HepG2 (cell line): Measurements from ENCODE around the gene WDR62. TPM values are rescaled to one million over a fixed set of nuclear protein-coding genes. Genes with fewer than 3 reads are reported as not detected.

Experiments used
- CBX1 ChIP-seq: IDR thresholded peaks from one replicate; pipeline ENCODE4 v1.6.1; 2016; ENCODE audit warnings: antibody characterized with exemption, low read depth
- CHD2 ChIP-seq: IDR thresholded peaks from 2 replicates; pipeline ENCODE4 v1.6.1; 2011; ENCODE audit warnings: low read depth, low read length, improper control_type of control experiment
- GABPA ChIP-seq, 2 experiments: IDR thresholded peaks; 2 replicates each; pipeline ENCODE4 v1.6.1; 2011 to 2016; ENCODE audit warnings: low read depth in 2 of 2, low read length in 1 of 2, missing biosample characterization in 1 of 2, missing genetic modification characterization in 1 of 2
- GZF1 ChIP-seq: sonication (generic); formaldehyde crosslinking; IDR thresholded peaks from 2 replicates; pipeline ENCODE4 v1.5.1; 2020; ENCODE audit warnings: mild to moderate bottlenecking, missing genetic modification reagents
- HDAC1 ChIP-seq: sonication (generic); formaldehyde crosslinking; IDR thresholded peaks from 2 replicates; pipeline ENCODE4 v1.5.1; 2020; ENCODE audit warnings: mild to moderate bottlenecking, missing genetic modification reagents
- PHF8 ChIP-seq: sonication (generic); formaldehyde crosslinking; IDR thresholded peaks from 2 replicates; pipeline ENCODE4 v1.5.0; 2020; ENCODE audit warnings: missing genetic modification reagents
- SIN3A ChIP-seq: IDR thresholded peaks from 2 replicates; pipeline ENCODE4 v1.6.1; 2011; ENCODE audit warnings: low read depth, mild to moderate bottlenecking, control low read depth, low read length, borderline replicate concordance
- SOX6 ChIP-seq, 2 experiments: fragments of 450-650 bp in 1 of 2; sonication (generic) in 1 of 2; formaldehyde crosslinking in 1 of 2; IDR thresholded peaks; 2 replicates each; pipeline versions ENCODE4 v1.4.0 to v1.6.1; 2017 to 2020; ENCODE audit warnings: antibody characterized with exemption in 1 of 2, mild to moderate bottlenecking in 1 of 2, missing genetic modification reagents in 1 of 2
- STAG1 ChIP-seq: sonication (generic); formaldehyde crosslinking; IDR thresholded peaks from 2 replicates; pipeline ENCODE4 v1.4.0; 2020; ENCODE audit warnings: missing genetic modification reagents
- TCF12 ChIP-seq, 2 experiments: fragments of 450-650 bp in 1 of 2; sonication (generic) in 1 of 2; formaldehyde crosslinking in 1 of 2; IDR thresholded peaks; 2 replicates each; pipeline versions ENCODE4 v1.6.1 to v1.8.0; 2017 to 2022; ENCODE audit warnings: antibody characterized with exemption in 1 of 2, mild to moderate bottlenecking in 1 of 2, missing genetic modification reagents in 1 of 2, moderate library complexity in 1 of 2
- ZNF180 ChIP-seq: sonication (generic); formaldehyde crosslinking; IDR thresholded peaks from 2 replicates; pipeline ENCODE4 v1.4.0; 2020; ENCODE audit warnings: low read depth, missing genetic modification reagents, borderline replicate concordance
- ZNF703 ChIP-seq: sonication (generic); formaldehyde crosslinking; IDR thresholded peaks from 2 replicates; pipeline ENCODE4 v1.5.1; 2020; ENCODE audit warnings: missing genetic modification reagents, mild to moderate bottlenecking, moderate library complexity, borderline replicate concordance
- ZNF766 ChIP-seq: sonication (generic); formaldehyde crosslinking; IDR thresholded peaks from 2 replicates; pipeline ENCODE4 v1.5.0; 2020; ENCODE audit warnings: missing genetic modification reagents, borderline replicate concordance
- ZSCAN31 ChIP-seq: sonication (generic); formaldehyde crosslinking; IDR thresholded peaks from 2 replicates; pipeline ENCODE4 v1.5.0; 2020; ENCODE audit warnings: low read depth, mild to moderate bottlenecking, missing genetic modification reagents
- polyA plus RNA-seq, 8 experiments: library from polyadenylated mRNA; depleted of rRNA in 3 of 8; stranded (reverse) in 7 of 8; unstranded in 1 of 8; fragments of >200 nt; fragmentation: Illumina TruSeq in 4 of 8; extraction: Trizol in 4 of 8; gene quantifications; 2 replicates each; pipeline versions ENCODE4 v1.2.1 to v1.2.3, GENCODE V29; 2011 to 2016; ENCODE audit warnings: low read depth in 4 of 8, missing spikeins in 1 of 8, mixed read lengths in 1 of 8; ENCODE audit not compliant: insufficient read depth in 1 of 8
- total RNA-seq, 5 experiments: library from RNA; depleted of rRNA; stranded (reverse); fragments of >200 nt; fragmentation: Illumina TruSeq; extraction: Trizol; gene quantifications; 2 replicates each; pipeline ENCODE4 v1.2.3, GENCODE V29; 2016; ENCODE audit warnings: low read depth in 1 of 5
- TF ChIP-seq, protein P1 (sequence below): sonication (generic); formaldehyde crosslinking; conservative IDR thresholded peaks from 2 replicates; pipeline ENCODE4 v1.4.0; 2020; ENCODE audit warnings: missing genetic modification reagents
- TF ChIP-seq, protein P2 (sequence below): sonication (generic); formaldehyde crosslinking; IDR thresholded peaks from 2 replicates; pipeline ENCODE4 v1.5.1; 2020; ENCODE audit warnings: mild to moderate bottlenecking, missing genetic modification reagents, borderline replicate concordance
- TF ChIP-seq, protein P3 (sequence below): sonication (generic); formaldehyde crosslinking; IDR thresholded peaks from 2 replicates; pipeline ENCODE4 v1.8.0; 2022; ENCODE audit warnings: mild to moderate bottlenecking, missing genetic modification reagents; ENCODE audit not compliant: insufficient replicate concordance
- TF ChIP-seq, protein P4 (sequence below): sonication (generic); IDR thresholded peaks from 2 replicates; pipeline ENCODE4 v1.6.1; 2016; ENCODE audit warnings: low read depth, borderline replicate concordance

WDR62 gene
- total and polyA plus RNA-seq, 2 of the 13 experiments (the other 11 are each of a cell fraction or from before 2014, with no cell fraction given): 5.8 to 12.5 TPM

DNA sequence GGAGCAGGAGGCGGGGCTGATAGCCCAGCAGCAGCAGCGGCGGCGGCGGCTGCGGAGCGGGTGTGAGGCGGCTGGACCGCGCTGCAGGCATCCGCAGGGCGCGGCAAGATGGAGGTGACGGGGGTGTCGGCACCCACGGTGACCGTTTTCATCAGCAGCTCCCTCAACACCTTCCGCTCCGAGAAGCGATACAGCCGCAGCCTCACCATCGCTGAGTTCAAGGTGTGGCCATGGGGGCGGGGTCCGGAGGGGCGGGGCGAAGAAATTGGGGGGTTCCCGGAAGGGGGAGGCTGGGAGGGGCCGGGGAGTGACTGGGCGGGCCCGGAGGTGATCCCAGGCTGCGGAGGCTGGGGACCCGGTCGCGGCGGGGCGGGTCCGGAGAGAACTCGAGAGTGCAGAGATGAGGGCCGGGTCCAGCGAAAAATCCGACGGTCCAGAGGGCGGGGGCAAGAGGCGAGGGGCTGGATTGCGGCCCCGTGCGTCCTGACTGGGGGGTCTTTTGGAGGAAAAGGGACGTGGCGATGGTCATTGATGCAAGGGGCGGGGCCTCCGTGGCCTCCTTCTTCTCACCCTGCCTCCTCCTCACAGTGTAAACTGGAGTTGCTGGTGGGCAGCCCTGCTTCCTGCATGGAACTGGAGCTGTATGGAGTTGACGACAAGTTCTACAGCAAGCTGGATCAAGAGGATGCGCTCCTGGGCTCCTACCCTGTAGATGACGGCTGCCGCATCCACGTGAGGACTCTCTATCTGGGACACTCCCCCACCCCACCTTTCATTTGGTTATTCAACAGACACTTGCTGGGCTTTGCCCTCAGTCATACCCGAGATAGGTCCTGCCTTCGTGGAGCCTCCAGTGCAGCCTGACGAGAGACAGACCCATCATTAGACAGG, 61.0 kb downstream of the WDR62 start, which contains the start of gene TBCB (continued):
- TF ChIP-seq, protein P1, sequence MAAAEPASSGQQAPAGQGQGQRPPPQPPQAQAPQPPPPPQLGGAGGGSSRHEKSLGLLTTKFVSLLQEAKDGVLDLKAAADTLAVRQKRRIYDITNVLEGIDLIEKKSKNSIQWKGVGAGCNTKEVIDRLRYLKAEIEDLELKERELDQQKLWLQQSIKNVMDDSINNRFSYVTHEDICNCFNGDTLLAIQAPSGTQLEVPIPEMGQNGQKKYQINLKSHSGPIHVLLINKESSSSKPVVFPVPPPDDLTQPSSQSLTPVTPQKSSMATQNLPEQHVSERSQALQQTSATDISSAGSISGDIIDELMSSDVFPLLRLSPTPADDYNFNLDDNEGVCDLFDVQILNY (CRISPR knock-in tag): no peak
- TF ChIP-seq, protein P2, sequence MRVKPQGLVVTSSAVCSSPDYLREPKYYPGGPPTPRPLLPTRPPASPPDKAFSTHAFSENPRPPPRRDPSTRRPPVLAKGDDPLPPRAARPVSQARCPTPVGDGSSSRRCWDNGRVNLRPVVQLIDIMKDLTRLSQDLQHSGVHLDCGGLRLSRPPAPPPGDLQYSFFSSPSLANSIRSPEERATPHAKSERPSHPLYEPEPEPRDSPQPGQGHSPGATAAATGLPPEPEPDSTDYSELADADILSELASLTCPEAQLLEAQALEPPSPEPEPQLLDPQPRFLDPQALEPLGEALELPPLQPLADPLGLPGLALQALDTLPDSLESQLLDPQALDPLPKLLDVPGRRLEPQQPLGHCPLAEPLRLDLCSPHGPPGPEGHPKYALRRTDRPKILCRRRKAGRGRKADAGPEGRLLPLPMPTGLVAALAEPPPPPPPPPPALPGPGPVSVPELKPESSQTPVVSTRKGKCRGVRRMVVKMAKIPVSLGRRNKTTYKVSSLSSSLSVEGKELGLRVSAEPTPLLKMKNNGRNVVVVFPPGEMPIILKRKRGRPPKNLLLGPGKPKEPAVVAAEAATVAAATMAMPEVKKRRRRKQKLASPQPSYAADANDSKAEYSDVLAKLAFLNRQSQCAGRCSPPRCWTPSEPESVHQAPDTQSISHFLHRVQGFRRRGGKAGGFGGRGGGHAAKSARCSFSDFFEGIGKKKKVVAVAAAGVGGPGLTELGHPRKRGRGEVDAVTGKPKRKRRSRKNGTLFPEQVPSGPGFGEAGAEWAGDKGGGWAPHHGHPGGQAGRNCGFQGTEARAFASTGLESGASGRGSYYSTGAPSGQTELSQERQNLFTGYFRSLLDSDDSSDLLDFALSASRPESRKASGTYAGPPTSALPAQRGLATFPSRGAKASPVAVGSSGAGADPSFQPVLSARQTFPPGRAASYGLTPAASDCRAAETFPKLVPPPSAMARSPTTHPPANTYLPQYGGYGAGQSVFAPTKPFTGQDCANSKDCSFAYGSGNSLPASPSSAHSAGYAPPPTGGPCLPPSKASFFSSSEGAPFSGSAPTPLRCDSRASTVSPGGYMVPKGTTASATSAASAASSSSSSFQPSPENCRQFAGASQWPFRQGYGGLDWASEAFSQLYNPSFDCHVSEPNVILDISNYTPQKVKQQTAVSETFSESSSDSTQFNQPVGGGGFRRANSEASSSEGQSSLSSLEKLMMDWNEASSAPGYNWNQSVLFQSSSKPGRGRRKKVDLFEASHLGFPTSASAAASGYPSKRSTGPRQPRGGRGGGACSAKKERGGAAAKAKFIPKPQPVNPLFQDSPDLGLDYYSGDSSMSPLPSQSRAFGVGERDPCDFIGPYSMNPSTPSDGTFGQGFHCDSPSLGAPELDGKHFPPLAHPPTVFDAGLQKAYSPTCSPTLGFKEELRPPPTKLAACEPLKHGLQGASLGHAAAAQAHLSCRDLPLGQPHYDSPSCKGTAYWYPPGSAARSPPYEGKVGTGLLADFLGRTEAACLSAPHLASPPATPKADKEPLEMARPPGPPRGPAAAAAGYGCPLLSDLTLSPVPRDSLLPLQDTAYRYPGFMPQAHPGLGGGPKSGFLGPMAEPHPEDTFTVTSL: peak; percentile 29; the same call in 1 of the 2 replicates
- TF ChIP-seq CBX1 (peak; percentile 75), CHD2 (peak; percentile 62; the same call in 1 of the 2 replicates), SOX6 (IDR thresholded peaks at IDR 0.05) (no peak), SOX6 (CRISPR knock-in tag; IDR thresholded peaks at IDR 0.05) (0 out of 2 replicates have a peak, but pooled peaks have one; percentile 0), PHF8 (CRISPR knock-in tag) (peak; percentile 36; the same call in 1 of the 2 replicates), STAG1 (no peak), GZF1 (CRISPR knock-in tag) (peak; percentile 46; the same call in 1 of the 2 replicates), ZSCAN31 (CRISPR knock-in tag) (peak; percentile 6; the same call in 1 of the 2 replicates), ZNF180 (no peak), HDAC1 (CRISPR knock-in tag) (0 out of 2 replicates have a peak, but pooled peaks have one; percentile 1), SIN3A (0 out of 2 replicates have a peak, but pooled peaks have one; percentile 40), ZNF766 (no peak), ZNF703 (no peak), GABPA (IDR thresholded peaks at IDR 0.05; ENCODE audit: low read depth, low read length) (no peak), GABPA (CRISPR knock-in tag; IDR thresholded peaks at IDR 0.05; ENCODE audit: low read depth) (peak; percentile 3; the same call in 1 of the 2 replicates), TCF12 (IDR thresholded peaks at IDR 0.05) (no peak), TCF12 (CRISPR knock-in tag; IDR thresholded peaks at IDR 0.05) (no peak)
- TF ChIP-seq, protein P3, sequence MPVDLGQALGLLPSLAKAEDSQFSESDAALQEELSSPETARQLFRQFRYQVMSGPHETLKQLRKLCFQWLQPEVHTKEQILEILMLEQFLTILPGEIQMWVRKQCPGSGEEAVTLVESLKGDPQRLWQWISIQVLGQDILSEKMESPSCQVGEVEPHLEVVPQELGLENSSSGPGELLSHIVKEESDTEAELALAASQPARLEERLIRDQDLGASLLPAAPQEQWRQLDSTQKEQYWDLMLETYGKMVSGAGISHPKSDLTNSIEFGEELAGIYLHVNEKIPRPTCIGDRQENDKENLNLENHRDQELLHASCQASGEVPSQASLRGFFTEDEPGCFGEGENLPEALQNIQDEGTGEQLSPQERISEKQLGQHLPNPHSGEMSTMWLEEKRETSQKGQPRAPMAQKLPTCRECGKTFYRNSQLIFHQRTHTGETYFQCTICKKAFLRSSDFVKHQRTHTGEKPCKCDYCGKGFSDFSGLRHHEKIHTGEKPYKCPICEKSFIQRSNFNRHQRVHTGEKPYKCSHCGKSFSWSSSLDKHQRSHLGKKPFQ: peak; percentile 37
- TF ChIP-seq, protein P4, sequence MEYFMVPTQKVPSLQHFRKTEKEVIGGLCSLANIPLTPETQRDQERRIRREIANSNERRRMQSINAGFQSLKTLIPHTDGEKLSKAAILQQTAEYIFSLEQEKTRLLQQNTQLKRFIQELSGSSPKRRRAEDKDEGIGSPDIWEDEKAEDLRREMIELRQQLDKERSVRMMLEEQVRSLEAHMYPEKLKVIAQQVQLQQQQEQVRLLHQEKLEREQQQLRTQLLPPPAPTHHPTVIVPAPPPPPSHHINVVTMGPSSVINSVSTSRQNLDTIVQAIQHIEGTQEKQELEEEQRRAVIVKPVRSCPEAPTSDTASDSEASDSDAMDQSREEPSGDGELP: peak; percentile 10; the same call in 1 of the 2 replicates
